ENCODE data around the gene NFATC3.

The NFATC3 gene

DNA sequence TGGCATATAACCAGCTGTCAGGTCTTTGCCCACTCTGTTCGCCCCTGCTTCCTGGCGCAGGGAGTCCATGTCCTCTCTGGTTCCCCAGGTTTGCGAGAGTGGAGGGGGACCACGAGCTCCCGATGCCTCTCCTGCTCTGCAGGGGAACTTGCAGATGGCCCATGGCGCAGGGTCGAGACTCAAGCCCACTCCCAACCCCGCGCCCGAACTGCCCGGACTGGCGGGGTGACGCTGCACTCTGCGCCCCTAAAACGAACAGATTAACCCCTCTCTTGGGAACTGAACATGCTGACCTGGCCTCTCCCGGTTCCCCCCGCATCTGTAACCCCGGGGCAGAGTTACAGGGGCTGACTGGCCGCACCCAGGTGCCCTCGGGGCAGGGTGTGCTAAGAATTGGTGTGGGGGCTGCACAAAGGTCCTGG, 159.3 kb downstream of the NFATC3 start:
- H3K27ac ChIP-seq, result peak overlapping the region; percentile 55; the same call in 1 of the 2 replicates
- TF ChIP-seq, protein P1, sequence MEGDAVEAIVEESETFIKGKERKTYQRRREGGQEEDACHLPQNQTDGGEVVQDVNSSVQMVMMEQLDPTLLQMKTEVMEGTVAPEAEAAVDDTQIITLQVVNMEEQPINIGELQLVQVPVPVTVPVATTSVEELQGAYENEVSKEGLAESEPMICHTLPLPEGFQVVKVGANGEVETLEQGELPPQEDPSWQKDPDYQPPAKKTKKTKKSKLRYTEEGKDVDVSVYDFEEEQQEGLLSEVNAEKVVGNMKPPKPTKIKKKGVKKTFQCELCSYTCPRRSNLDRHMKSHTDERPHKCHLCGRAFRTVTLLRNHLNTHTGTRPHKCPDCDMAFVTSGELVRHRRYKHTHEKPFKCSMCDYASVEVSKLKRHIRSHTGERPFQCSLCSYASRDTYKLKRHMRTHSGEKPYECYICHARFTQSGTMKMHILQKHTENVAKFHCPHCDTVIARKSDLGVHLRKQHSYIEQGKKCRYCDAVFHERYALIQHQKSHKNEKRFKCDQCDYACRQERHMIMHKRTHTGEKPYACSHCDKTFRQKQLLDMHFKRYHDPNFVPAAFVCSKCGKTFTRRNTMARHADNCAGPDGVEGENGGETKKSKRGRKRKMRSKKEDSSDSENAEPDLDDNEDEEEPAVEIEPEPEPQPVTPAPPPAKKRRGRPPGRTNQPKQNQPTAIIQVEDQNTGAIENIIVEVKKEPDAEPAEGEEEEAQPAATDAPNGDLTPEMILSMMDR (conservative IDR thresholded peaks at IDR 0.05), result no peak

DNA sequence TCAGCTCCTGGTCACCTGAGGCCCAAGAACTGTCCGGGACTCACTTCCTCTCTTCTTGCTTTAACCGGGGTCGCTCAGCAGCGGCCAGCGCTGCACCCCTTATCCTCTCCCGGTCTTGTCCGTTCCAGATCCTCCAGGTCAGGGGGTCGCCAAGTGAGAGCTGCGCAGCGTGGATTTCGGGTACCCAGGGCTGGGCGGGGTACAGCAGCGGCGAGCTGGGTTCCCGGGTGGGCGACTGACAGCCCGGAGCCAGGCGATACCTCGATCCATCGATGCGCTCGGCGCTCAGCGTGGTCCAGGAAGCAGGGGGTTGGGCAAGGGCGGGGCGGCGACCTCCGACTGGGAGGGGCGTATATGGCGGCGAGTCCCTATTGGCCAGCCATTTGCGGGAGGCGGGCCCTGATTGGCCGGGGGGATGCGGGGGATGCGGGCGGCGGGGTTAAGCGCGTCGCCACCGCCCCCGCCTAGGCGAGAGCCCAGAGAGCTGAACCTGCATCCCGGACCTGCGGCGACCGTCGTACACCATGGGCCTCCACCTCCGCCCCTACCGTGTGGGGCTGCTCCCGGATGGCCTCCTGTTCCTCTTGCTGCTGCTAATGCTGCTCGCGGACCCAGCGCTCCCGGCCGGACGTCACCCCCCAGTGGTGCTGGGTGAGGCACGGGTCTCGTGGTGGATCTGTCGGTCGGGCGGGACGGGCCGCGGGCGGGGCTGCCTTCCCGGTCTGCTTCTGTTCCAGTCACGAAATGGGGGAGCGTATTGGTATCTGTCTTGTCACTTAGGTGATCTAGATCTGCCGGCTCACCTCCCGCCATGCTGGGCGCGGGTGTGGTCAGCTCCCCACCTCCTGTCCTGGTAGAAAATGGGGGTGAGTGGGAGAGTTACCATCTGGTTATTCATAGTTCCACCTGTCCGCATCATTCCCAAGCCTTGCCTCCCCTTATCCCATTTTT, 160.0 kb downstream of the NFATC3 start, which contains the start of gene PLA2G15:
Gene PLA2G15, plus strand, starts transcription at position 471 of the 951 bp plus-strand sequence. Its CDS starts 54 bp downstream, at position 525.
- H3K27ac ChIP-seq, result peak within 1 kb of the TSS; percentile 55; the same call in 1 of the 2 replicates
- TF ChIP-seq, protein P1 (conservative IDR thresholded peaks at IDR 0.05), result no peak

DNA sequence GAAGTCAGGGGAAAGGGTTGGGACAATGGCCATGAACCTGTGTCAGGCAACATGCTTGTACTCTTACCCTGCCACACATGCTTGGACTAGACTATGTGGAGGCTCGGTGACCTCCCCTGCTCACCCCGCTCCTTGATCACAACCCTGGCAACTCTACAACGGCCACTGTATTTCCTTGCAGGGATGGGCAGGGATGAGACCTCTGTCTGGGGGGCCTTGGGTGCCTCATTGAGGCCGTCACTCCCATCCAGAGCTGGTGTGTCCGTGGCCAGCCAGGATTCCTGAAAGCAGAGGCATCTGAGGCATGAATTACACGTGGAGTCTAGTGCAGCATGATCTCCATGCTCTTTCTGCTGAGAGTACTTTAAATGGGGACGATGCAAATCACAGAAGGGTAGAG, 161.0 kb downstream of the NFATC3 start:
- H3K27ac ChIP-seq, result no peak overlapping the region
- TF ChIP-seq, protein P1 (conservative IDR thresholded peaks at IDR 0.05), result no peak

DNA sequence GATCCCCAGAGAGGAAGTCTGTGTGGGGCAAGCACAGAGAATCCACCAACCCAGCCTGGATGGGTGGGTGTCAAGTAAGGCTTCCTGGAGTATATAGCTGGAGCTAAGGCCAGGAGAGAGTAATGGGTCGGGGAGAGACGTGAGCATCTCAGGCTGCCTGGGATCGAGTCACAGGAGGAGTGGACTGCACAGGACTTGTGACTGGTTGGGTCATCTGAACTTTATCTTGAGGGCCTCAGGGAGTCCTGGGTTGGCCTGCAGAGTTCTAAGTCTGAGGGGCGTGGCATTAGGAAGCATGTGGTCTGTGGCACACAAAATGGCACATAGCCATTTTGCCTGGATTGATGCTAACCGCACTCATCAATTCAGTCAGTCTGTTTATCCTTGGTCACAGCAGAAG, 161.5 kb downstream of the NFATC3 start:
- TF ChIP-seq, protein P1 (conservative IDR thresholded peaks at IDR 0.05), result no peak
- no peak overlapping the region for H3K27ac ChIP-seq

DNA sequence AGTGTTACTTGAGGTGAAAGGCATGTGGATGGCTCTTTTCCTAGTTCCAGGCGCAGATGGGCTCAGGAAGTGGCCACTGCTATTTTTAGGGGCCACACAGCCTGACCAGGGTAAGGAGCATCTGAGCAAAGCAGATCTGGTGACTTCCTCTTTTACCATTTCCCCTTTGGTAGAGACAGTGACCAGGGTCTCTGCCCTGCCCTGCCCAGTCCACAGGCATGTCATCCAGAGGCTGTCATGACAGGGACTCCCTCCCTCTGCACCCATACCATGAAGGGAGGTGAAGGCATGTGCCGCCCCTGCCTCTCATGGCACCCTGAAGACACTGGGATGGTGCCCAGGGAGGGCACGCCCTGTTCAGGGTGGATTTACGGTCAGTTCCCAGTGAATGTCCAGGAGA, 162.2 kb downstream of the NFATC3 start:
- TF ChIP-seq, protein P1 (conservative IDR thresholded peaks at IDR 0.05), result no peak
- H3K27ac ChIP-seq, result no peak overlapping the region

- TF ChIP-seq, protein P1 (conservative IDR thresholded peaks at IDR 0.05), result no peak
- no peak overlapping the region for H3K27ac ChIP-seq
Measured at GRCh38 chr16:68247932-68248331, 162.8 kb downstream of the NFATC3 start.

DNA sequence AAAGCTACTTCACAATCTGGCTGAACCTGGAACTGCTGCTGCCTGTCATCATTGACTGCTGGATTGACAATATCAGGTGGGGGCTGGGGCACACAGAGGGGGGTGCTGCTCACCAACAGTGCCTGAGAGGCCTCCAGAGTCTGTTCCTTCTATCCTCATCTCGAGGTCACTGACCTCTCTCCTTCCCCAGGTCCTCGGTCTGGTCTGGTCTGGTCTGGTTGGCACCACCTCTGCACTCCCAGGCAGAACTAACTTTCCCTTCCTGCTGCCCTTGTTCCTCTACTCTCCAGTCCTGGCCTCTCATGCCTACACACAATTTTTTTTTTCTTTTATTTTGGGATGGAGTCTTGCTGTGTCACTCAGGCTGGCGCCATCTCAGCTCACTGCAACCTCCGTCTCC, 164.2 kb downstream of the NFATC3 start:
- TF ChIP-seq, protein P1 (conservative IDR thresholded peaks at IDR 0.05), result no peak
- H3K27ac ChIP-seq, result no peak overlapping the region
